WTC11 (cell line): Measurements from ENCODE around the gene KLC1.

Source experiments
- TF ChIP-seq, protein P1 (sequence below): sonication (generic); formaldehyde crosslinking; IDR thresholded peaks from 2 replicates; pipeline ENCODE4 v1.8.0; 2022; ENCODE audit warnings: mild to moderate bottlenecking, missing genetic modification reagents
- TF ChIP-seq, protein P2 (sequence below): sonication (generic); formaldehyde crosslinking; IDR thresholded peaks from 2 replicates; pipeline ENCODE4 v1.8.1; 2022; ENCODE audit warnings: low read depth, missing genetic modification reagents, borderline replicate concordance

DNA sequence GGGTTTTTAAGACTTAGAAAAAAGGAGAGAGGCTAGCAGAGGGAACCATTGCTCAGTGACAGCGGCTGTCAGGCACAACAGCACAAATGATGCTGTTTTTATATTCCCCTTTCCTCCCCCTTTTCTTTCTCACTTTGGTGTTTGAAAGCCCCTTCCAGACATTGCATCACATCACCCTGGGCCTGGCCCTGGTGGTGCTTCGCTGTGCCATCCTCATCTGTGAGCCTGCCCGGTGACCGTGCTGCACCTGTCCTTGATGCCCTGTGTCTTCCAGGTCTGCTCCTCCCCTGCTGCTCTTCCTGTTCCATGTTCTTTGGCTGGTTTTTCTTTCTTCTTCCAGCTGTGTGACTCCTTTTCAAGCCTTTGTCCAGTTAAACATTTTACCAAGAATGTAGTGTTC lies 24.8 kb downstream of the KLC1 start:
- TF ChIP-seq, protein P1, sequence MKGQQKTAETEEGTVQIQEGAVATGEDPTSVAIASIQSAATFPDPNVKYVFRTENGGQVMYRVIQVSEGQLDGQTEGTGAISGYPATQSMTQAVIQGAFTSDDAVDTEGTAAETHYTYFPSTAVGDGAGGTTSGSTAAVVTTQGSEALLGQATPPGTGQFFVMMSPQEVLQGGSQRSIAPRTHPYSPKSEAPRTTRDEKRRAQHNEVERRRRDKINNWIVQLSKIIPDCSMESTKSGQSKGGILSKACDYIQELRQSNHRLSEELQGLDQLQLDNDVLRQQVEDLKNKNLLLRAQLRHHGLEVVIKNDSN: no peak
- TF ChIP-seq, protein P2, sequence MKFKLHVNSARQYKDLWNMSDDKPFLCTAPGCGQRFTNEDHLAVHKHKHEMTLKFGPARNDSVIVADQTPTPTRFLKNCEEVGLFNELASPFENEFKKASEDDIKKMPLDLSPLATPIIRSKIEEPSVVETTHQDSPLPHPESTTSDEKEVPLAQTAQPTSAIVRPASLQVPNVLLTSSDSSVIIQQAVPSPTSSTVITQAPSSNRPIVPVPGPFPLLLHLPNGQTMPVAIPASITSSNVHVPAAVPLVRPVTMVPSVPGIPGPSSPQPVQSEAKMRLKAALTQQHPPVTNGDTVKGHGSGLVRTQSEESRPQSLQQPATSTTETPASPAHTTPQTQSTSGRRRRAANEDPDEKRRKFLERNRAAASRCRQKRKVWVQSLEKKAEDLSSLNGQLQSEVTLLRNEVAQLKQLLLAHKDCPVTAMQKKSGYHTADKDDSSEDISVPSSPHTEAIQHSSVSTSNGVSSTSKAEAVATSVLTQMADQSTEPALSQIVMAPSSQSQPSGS: no peak
